ENCODE measurements around the gene TIAM1. TPM values are rescaled to one million over a fixed set of nuclear protein-coding genes. Genes with fewer than 3 reads are reported as not detected.

Gene TIAM1, protein sequence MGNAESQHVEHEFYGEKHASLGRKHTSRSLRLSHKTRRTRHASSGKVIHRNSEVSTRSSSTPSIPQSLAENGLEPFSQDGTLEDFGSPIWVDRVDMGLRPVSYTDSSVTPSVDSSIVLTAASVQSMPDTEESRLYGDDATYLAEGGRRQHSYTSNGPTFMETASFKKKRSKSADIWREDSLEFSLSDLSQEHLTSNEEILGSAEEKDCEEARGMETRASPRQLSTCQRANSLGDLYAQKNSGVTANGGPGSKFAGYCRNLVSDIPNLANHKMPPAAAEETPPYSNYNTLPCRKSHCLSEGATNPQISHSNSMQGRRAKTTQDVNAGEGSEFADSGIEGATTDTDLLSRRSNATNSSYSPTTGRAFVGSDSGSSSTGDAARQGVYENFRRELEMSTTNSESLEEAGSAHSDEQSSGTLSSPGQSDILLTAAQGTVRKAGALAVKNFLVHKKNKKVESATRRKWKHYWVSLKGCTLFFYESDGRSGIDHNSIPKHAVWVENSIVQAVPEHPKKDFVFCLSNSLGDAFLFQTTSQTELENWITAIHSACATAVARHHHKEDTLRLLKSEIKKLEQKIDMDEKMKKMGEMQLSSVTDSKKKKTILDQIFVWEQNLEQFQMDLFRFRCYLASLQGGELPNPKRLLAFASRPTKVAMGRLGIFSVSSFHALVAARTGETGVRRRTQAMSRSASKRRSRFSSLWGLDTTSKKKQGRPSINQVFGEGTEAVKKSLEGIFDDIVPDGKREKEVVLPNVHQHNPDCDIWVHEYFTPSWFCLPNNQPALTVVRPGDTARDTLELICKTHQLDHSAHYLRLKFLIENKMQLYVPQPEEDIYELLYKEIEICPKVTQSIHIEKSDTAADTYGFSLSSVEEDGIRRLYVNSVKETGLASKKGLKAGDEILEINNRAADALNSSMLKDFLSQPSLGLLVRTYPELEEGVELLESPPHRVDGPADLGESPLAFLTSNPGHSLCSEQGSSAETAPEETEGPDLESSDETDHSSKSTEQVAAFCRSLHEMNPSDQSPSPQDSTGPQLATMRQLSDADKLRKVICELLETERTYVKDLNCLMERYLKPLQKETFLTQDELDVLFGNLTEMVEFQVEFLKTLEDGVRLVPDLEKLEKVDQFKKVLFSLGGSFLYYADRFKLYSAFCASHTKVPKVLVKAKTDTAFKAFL (N-terminal part only)
- total RNA-seq = 10 to 100 TPM; 41.5 to 46.9 TPM

DNA sequence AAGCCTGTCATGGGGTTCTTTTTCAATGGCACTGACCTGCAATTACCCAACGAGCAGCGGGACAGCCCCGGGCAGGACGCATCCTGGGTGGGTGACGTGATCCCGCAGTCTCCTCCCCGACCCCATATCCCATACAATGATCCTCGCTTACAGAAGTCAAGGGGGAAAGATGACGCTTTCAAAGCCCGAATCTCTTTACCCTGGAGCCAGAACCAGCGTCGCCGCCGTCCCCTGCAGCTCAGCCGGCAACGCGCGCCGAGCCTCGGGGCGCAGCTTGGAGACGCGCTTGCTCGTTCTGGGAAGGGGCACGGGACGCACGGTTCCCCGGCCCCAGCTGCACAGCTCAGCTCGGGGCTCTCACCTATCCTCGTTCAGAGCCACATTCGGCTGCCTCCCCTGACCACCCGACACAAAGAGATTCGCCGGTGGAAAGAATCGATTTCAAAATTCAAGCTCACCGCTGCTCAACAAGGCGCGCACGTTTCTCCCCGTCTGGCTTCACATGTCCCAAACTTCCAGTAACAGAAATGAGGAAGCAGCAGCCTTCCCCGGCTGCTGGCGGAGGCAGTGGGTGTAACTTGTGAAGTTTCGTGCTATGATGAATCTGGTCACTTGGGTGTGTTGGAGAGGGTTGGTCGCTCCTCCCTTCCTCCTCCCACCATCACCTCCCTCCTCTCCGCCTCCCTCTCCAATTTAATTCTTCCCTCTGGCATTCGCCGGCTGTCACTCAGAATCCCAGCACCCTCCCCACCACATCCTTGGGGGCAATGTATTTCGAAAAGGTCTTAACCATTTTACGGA lies at the start of gene TIAM1:
TSS of gene TIAM1 (minus strand) at position 582 of the 801 bp plus-strand sequence. CDS start 77,289 bp downstream, outside the sequence.
- Mint-ChIP-seq H3K4me1 (ENCODE audit: low read depth) (peaks cover 64% of the 10 kb centered on the region), H3K4me3 (peak within 1 kb of the TSS; percentile 92), H3K36me3 (ENCODE audit: low read depth) (peaks cover 14% of the 10 kb centered on the region), H3K9me3 (ENCODE audit: insufficient read depth) (no peaks in the 10 kb centered on the region), H3K27ac (peak within 1 kb of the TSS; percentile 82), H3K27me3 (ENCODE audit: low read depth) (peaks cover 24% of the 10 kb centered on the region)
- ATAC-seq (peak; percentile 75), DNase-seq (no peak)
- ChIA-PET POLR2A (no interaction called here), CTCF (interaction anchor here (0.8 to 2.0 kb wide), 11 partner anchors 8 to 260 kb away, joined by 3 to 10 read pairs (median 4); no protein-coding TSS in a partner anchor)

DNA sequence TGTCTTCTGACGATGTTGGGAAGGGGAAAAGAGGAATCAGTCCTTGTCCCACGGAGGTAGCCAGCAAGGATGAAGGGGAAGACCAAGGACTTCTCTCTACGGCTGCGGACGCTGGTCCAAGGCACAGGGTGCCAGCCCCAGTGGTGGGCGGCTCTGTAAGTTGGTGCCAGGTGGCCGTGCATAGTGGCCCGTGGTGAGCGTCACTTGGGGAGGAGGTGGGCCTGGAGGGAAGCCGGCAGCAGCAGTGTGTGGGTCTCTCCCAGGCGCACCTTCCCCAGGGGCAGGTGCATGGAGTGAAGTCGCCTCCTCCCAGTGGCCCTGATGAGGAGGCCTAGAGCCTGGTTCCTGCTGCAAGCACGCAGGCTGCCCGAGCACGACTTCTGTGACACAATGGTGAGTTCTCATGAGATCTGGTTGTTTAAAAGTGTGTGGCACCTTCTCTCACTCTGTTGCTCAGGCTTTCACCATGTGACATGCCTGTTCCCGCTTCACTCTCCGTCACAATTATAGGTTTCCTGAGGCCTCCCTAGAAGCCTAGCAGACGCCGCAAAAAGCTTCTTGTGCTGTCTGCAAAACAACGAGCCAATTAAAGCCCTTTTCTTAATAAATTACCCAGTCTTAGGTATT lies 43.6 kb upstream of the TIAM1 start:
- no peaks in the 10 kb centered on the region for H3K27me3 Mint-ChIP-seq (ENCODE audit: low read depth)
- POLR2A ChIA-PET = interaction anchor here (0.6 kb wide), 1 partner anchor 94 kb away, joined by 3 read pairs; no protein-coding TSS in a partner anchor

DNA sequence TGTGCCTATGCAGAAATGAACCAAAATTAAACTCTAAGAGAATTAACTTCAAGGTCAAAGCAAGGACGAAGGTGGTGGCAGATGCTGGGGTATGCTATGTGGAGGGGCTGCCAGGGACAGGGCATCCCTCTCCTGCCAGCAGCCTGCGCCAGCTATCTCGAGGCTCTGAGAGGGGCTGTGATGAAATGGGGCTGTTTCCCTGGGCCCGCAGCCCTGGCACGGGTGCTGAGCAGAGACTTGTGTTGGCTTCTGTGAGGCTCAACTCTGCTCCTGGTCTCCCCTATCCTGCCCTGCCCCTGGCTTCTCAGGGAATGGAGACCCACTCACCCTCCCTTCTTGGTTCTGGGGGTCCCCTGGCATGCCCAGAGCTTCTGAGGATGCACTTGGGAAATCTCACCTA lies 41.9 kb upstream of the TIAM1 start:
- no peak overlapping the region for H3K27ac Mint-ChIP-seq
- DNase-seq = no peak
- H3K27me3 Mint-ChIP-seq (ENCODE audit: low read depth) = peaks cover 2% of the 10 kb centered on the region
- H3K9me3 Mint-ChIP-seq (ENCODE audit: insufficient read depth) = no peaks in the 10 kb centered on the region
- ChIA-PET POLR2A (interaction anchor here (0.6 kb wide), 1 partner anchor 180 kb away, joined by 3 read pairs; no protein-coding TSS in a partner anchor), CTCF (no interaction called here)
- H3K4me1 Mint-ChIP-seq (ENCODE audit: low read depth) = peaks cover 22% of the 10 kb centered on the region
- peaks cover 11% of the 10 kb centered on the region for H3K36me3 Mint-ChIP-seq (ENCODE audit: low read depth)
- ATAC-seq = no peak
- H3K4me3 Mint-ChIP-seq = no peak overlapping the region

More for the DNA sequence above, 43.6 kb upstream of the TIAM1 start:
- Mint-ChIP-seq H3K36me3 (ENCODE audit: low read depth) (peaks cover 6% of the 10 kb centered on the region), H3K27ac (no peak overlapping the region), H3K9me3 (ENCODE audit: insufficient read depth) (no peaks in the 10 kb centered on the region), H3K4me1 (ENCODE audit: low read depth) (peaks cover 14% of the 10 kb centered on the region), H3K4me3 (no peak overlapping the region)
- no peak for DNase-seq
- no peak for ATAC-seq
- CTCF ChIA-PET = no interaction called here

DNA sequence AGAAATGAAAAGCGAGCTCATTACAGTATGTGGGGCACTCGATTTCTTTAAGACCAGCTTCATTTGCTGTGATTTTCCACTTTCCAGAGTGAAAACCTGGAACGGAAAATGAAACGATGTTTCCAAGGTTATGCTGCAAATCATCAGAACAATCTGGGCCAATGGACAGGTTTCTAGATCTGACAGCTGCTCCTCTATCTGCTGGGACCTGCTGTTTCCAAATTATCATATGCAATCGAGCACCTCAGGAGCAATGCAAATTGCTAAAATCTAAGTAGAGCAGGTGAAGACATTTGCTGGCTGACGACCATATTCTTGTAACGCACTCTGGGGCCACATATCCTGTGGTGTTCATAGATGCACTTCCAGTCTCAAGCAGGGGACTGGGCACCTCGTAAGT lies 39.7 kb upstream of the TIAM1 start:
- ATAC-seq (no peak), DNase-seq (no peak)
- Mint-ChIP-seq H3K9me3 (ENCODE audit: insufficient read depth) (no peaks in the 10 kb centered on the region), H3K27me3 (ENCODE audit: low read depth) (peaks cover 4% of the 10 kb centered on the region), H3K27ac (no peak overlapping the region), H3K36me3 (ENCODE audit: low read depth) (peaks cover 17% of the 10 kb centered on the region), H3K4me1 (ENCODE audit: low read depth) (peaks cover 22% of the 10 kb centered on the region), H3K4me3 (no peak overlapping the region)
- ChIA-PET CTCF (interaction anchor here (0.9 kb wide), 1 partner anchor 16 kb away, joined by 3 read pairs; no protein-coding TSS in a partner anchor), POLR2A (interaction anchor here (0.6 kb wide), 1 partner anchor 230 kb away, joined by 3 read pairs; no protein-coding TSS in a partner anchor)

DNA sequence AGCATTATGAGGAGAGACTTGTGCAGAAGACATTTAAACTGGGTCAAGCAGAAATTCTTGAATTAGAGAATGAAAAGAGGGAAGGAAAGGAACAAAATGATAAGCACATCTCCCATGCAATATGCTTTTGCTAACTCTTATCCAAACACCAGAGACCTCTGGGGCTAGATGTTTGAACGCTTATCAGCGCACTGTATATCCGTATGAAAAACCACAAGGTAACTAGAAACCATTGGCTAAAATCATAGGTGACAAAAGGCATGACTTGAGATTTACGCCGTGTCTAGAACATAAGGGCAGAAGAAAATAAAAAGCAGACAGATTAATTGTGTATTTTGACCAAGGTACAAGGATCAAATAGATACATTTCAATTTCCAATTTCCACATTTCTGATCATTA lies 38.0 kb upstream of the TIAM1 start:
- Mint-ChIP-seq H3K9me3 (ENCODE audit: insufficient read depth) (no peaks in the 10 kb centered on the region), H3K27ac (no peak overlapping the region), H3K27me3 (ENCODE audit: low read depth) (peaks cover 4% of the 10 kb centered on the region), H3K36me3 (ENCODE audit: low read depth) (peaks cover 21% of the 10 kb centered on the region), H3K4me1 (ENCODE audit: low read depth) (peaks cover 26% of the 10 kb centered on the region), H3K4me3 (no peak overlapping the region)
- DNase-seq (no peak), ATAC-seq (no peak)
- POLR2A ChIA-PET = no interaction called here
- CTCF ChIA-PET = no interaction called here

DNA sequence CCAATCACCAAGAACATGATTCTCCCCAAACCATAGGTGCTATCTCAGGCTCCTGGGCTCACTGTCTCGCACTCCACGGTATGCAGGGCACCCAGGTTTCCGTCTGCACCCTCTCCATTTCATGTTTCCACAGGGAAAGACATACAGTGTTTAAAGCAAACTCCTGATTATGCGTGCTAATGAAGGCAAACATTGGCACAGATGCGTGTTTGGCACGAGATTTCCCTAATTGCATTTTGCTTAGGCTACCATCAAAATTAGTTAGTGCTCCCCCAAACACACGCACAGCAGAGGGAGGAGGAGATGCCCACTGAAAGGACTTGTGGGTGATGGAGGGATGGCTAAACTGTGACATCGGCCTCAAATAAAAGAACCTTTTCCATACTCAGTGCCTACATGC lies 32.2 kb upstream of the TIAM1 start:
- peaks cover 15% of the 10 kb centered on the region for H3K36me3 Mint-ChIP-seq (ENCODE audit: low read depth)
- H3K27ac Mint-ChIP-seq = no peak overlapping the region
- H3K4me3 Mint-ChIP-seq = no peak overlapping the region
- peaks cover 16% of the 10 kb centered on the region for H3K4me1 Mint-ChIP-seq (ENCODE audit: low read depth)
- no peak for ATAC-seq
- no peak for DNase-seq
- no peaks in the 10 kb centered on the region for H3K9me3 Mint-ChIP-seq (ENCODE audit: insufficient read depth)
- peaks cover 7% of the 10 kb centered on the region for H3K27me3 Mint-ChIP-seq (ENCODE audit: low read depth)
- POLR2A ChIA-PET = no interaction called here
- CTCF ChIA-PET = no interaction called here

DNA sequence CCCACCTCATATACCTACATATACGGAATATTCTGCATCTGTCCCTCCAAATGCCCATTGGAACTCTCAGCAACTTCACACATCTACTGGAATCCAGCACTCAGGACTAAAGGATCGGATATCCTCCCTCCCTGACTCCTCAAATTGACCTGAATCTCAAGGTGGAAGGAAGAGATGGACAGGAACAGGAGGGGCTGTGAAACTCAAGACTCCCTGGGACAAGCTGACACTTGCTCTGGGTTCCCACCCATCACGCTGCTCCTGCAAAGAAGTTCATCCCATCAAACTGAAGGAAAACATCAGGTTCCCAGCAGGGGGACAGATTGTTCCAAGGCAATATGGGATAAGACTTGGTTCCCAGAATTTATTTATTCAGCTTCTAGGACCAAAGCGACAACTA lies 30.3 kb upstream of the TIAM1 start:
- Mint-ChIP-seq H3K9me3 (ENCODE audit: insufficient read depth) (no peaks in the 10 kb centered on the region), H3K4me1 (ENCODE audit: low read depth) (peaks cover 16% of the 10 kb centered on the region), H3K27ac (no peak overlapping the region), H3K27me3 (ENCODE audit: low read depth) (peaks cover 4% of the 10 kb centered on the region), H3K4me3 (no peak overlapping the region), H3K36me3 (ENCODE audit: low read depth) (peaks cover 11% of the 10 kb centered on the region)
- ATAC-seq (no peak), DNase-seq (no peak)
- CTCF ChIA-PET = no interaction called here
- POLR2A ChIA-PET = no interaction called here

DNA sequence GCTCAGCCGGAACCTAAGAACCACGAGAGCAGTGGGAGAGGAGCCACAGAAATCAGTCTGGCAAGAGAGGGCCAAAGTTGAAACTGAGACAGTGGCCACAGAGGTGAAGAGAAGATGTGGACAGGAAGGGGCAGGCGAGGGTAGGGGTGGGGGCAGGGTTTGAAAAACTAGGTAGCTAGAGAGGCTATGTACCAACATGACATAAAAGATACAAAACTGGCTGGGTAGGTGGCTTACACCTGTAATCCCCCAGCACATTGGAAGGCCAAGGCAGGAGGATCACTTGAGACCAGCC lies 28.4 kb upstream of the TIAM1 start:
- peaks cover 4% of the 10 kb centered on the region for H3K27me3 Mint-ChIP-seq (ENCODE audit: low read depth)
- peaks cover 11% of the 10 kb centered on the region for H3K36me3 Mint-ChIP-seq (ENCODE audit: low read depth)
- ATAC-seq = no peak
- H3K4me3 Mint-ChIP-seq = no peak overlapping the region
- CTCF ChIA-PET = no interaction called here
- peaks cover 20% of the 10 kb centered on the region for H3K4me1 Mint-ChIP-seq (ENCODE audit: low read depth)
- peak overlapping the region; percentile 52 for H3K27ac Mint-ChIP-seq
- no peak for DNase-seq
- H3K9me3 Mint-ChIP-seq (ENCODE audit: insufficient read depth) = no peaks in the 10 kb centered on the region
- POLR2A ChIA-PET = no interaction called here

DNA sequence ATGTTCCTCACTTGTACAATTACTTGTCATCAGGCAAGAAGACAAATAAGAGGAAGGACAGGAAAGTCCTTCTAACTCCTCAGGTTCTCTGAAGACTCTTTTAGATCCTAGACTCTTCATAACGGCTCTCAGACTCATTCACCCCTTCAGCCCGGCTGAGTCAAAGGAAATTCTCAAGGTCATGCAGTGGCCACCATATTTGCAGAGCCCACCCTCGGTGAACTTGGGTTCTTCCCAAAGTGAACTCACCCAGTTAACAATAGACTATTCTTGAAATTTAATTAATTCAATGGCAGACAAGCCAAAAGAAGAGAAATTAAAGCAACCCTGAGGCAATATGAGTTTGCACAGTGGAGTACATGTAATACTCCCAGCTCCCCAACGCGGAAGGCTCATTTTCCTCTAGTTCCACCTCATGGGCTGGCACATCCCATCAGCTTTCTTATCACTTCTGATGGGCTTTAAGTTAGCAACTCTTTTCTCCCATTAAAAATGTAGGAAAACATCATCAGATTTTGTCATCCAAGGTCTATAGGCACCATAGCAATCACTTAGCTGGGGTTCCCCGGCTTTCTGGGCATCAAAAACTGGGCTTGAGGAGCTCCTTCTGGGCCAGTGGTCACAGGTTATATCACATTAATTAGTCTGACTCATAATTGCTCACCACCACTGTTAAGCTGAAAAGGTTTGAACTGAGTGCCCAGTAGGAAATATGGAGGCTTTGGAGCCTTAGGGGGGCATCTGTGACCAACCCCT lies 27.8 kb upstream of the TIAM1 start:
- Mint-ChIP-seq H3K4me1 (ENCODE audit: low read depth) (peaks cover 21% of the 10 kb centered on the region), H3K9me3 (ENCODE audit: insufficient read depth) (no peaks in the 10 kb centered on the region), H3K27me3 (ENCODE audit: low read depth) (peaks cover 4% of the 10 kb centered on the region), H3K36me3 (ENCODE audit: low read depth) (peaks cover 10% of the 10 kb centered on the region), H3K27ac (peak overlapping the region; percentile 52), H3K4me3 (no peak overlapping the region)
- DNase-seq (no peak), ATAC-seq (no peak)
- POLR2A ChIA-PET = no interaction called here
- CTCF ChIA-PET = no interaction called here

DNA sequence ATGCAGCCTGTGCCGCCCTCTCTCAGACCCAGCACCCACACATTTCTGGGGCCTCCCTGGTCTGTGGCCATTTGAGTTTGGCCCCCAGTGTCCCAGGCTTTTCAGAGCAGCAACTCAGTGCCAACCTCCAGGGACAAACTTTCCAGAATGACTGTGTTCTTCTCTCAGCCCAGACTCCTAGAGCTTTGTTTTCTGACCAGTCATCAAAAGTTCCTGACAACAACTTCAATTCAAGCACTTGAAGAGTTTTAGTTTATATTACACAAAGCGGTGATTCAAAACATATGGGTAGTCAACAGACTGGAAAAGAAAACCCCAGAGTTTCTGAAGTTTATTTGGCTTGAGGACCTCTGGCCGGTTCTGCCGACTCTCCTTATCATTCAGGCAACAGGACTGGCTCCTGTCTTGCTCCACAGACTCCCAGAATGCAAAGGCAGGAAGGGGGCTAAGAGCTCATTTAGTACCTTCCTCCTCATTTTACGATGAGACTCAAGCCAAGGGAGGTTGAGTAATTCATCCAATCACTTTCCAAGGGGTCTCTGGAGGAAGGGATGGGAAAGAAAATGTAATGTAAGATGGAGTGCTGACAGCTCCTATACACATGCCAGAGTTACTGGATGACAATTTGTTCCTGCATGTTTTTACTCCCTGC lies 27.0 kb upstream of the TIAM1 start:
- POLR2A ChIA-PET = no interaction called here
- no peak overlapping the region for H3K4me3 Mint-ChIP-seq

More for the DNA sequence above, 27.0 kb upstream of the TIAM1 start:
- H3K27ac Mint-ChIP-seq = no peak overlapping the region
- peaks cover 17% of the 10 kb centered on the region for H3K36me3 Mint-ChIP-seq (ENCODE audit: low read depth)
- no peak for DNase-seq
- H3K4me1 Mint-ChIP-seq (ENCODE audit: low read depth) = peaks cover 30% of the 10 kb centered on the region
- ATAC-seq = no peak
- peaks cover 4% of the 10 kb centered on the region for H3K27me3 Mint-ChIP-seq (ENCODE audit: low read depth)
- no peaks in the 10 kb centered on the region for H3K9me3 Mint-ChIP-seq (ENCODE audit: insufficient read depth)
- CTCF ChIA-PET = interaction anchor here (1.0 kb wide), 1 partner anchor 9 kb away, joined by 3 read pairs; no protein-coding TSS in a partner anchor

Data from activated CD8-positive, alpha-beta T cell treated with anti-CD3 and anti-CD28 coated beads, Interleukin-2, amount 10 ng/mL, durations not matched to agents 7 days and 5 days (primary cell).